Hepatocyte (in vitro differentiated cells): ENCODE data around the gene RAB5A. TPM values are rescaled to one million over a fixed set of nuclear protein-coding genes. Genes with fewer than 3 reads are reported as not detected.

Source experiments
- DNase-seq: peaks from one replicate; pipeline ENCODE4 v3.0.0-alpha.2; 2016; ENCODE audit warnings: low spot score
- H2AFZ ChIP-seq: fragments of 200-600 bp; sonication (generic); 2 replicates; pipeline ENCODE4 v1.6.0; 2016; ENCODE audit warnings: antibody characterized with exemption, mild to moderate bottlenecking
- H3K27ac ChIP-seq: fragments of 200-600 bp; sonication (generic); 2 replicates; pipeline ENCODE4 v1.5.1; 2016; ENCODE audit warnings: mild to moderate bottlenecking
- H3K27me3 ChIP-seq: fragments of 200-600 bp; sonication (generic); 2 replicates; pipeline ENCODE4 v1.6.1; 2016
- H3K36me3 ChIP-seq: fragments of 200-600 bp; sonication (generic); replicated peaks from 2 replicates; pipeline ENCODE4 v1.5.1; 2016; ENCODE audit warnings: low read depth; ENCODE audit not compliant: insufficient read depth
- H3K4me1 ChIP-seq: fragments of 200-600 bp; sonication (generic); 2 replicates; pipeline ENCODE4 v1.5.1; 2016; ENCODE audit warnings: mild to moderate bottlenecking, moderate library complexity; ENCODE audit not compliant: insufficient read depth
- H3K4me2 ChIP-seq: fragments of 200-600 bp; sonication (generic); 2 replicates; pipeline ENCODE4 v1.6.0; 2016
- H3K4me3 ChIP-seq: fragments of 200-600 bp; sonication (generic); 2 replicates; pipeline ENCODE4 v1.5.1; 2016; ENCODE audit warnings: mild to moderate bottlenecking
- H3K79me2 ChIP-seq: fragments of 200-600 bp; sonication (generic); 2 replicates; pipeline ENCODE4 v1.6.0; 2017; ENCODE audit warnings: mild to moderate bottlenecking
- H3K9me2 ChIP-seq: fragments of 200-600 bp; sonication (generic); replicated peaks from 2 replicates; pipeline ENCODE4 v1.6.0; 2017; ENCODE audit warnings: mild to moderate bottlenecking; ENCODE audit not compliant: insufficient read depth
- H3K9me3 ChIP-seq: fragments of 200-600 bp; sonication (generic); 2 replicates; pipeline ENCODE4 v1.5.1; 2016; ENCODE audit warnings: low read depth, mild to moderate bottlenecking
- H4K20me1 ChIP-seq: fragments of 200-600 bp; sonication (generic); 2 replicates; pipeline ENCODE4 v1.6.0; 2016; ENCODE audit warnings: mild to moderate bottlenecking; ENCODE audit not compliant: insufficient read depth, poor library complexity, severe bottlenecking
- EZH2 ChIP-seq: fragments of 200-600 bp; sonication (generic); IDR thresholded peaks from 2 replicates; pipeline ENCODE4 v1.6.1; 2016; ENCODE audit warnings: antibody characterized with exemption, mild to moderate bottlenecking, borderline replicate concordance
- EZH2phosphoT487 ChIP-seq: fragments of 200-600 bp; sonication (generic); IDR thresholded peaks from one replicate; pipeline ENCODE4 v1.6.1; 2018; ENCODE audit warnings: antibody characterized with exemption, mild to moderate bottlenecking, low read depth, moderate library complexity; ENCODE audit not compliant: unreplicated experiment, severe bottlenecking
- WGBS: methylation state at CpG from one replicate; pipeline ENCODE4 v1.1.6; 2016; ENCODE audit warnings: low lambda C conversion rate; ENCODE audit errors: missing lambda C conversion rate; 5-methylcytosine and 5-hydroxymethylcytosine counted together
- polyA plus RNA-seq: library from polyadenylated mRNA; unstranded; fragments of >200 nt; fragmentation: Nextera tagmentation; extraction: Ambion mirVana; gene quantifications from 2 replicates; pipeline ENCODE4 v1.2.1, GENCODE V29; 2016
- total RNA-seq: library from RNA; depleted of rRNA; stranded (reverse); fragments of >200 nt; gene quantifications from 2 replicates; pipeline ENCODE4 v1.2.3, GENCODE V29; 2014
- TF ChIP-seq, protein P1 (sequence below): fragments of 200-600 bp; sonication (generic); IDR thresholded peaks from 2 replicates; pipeline ENCODE4 v1.5.1; 2016; ENCODE audit warnings: antibody characterized with exemption, mild to moderate bottlenecking; ENCODE audit not compliant: poor library complexity

RAB5A gene
- total and polyA plus RNA-seq, 2 experiments from 2014 or later: 72.2 to 76.1 TPM

GRCh38 chr3:19945534-19945933, 1.4 kb upstream of the RAB5A start:
- Histone ChIP-seq H3K4me3 (no peak overlapping the region), H3K27me3 (no peaks in the 10 kb centered on the region), H3K4me1 (peaks cover 11% of the 10 kb centered on the region), H3K27ac (peak overlapping the region; percentile 99), H3K9me2 (no peaks in the 10 kb centered on the region), H3K36me3 (no peaks in the 10 kb centered on the region), H3K79me2 (peaks cover 32% of the 10 kb centered on the region), H2AFZ (no peak overlapping the region), H3K4me2 (peak overlapping the region; percentile 72), H3K9me3 (no peaks in the 10 kb centered on the region), H4K20me1 (peaks cover 25% of the 10 kb centered on the region)
- WGBS: 93% methylated on average over 9 of the region's 9 CpGs
- TF ChIP-seq, protein P1, sequence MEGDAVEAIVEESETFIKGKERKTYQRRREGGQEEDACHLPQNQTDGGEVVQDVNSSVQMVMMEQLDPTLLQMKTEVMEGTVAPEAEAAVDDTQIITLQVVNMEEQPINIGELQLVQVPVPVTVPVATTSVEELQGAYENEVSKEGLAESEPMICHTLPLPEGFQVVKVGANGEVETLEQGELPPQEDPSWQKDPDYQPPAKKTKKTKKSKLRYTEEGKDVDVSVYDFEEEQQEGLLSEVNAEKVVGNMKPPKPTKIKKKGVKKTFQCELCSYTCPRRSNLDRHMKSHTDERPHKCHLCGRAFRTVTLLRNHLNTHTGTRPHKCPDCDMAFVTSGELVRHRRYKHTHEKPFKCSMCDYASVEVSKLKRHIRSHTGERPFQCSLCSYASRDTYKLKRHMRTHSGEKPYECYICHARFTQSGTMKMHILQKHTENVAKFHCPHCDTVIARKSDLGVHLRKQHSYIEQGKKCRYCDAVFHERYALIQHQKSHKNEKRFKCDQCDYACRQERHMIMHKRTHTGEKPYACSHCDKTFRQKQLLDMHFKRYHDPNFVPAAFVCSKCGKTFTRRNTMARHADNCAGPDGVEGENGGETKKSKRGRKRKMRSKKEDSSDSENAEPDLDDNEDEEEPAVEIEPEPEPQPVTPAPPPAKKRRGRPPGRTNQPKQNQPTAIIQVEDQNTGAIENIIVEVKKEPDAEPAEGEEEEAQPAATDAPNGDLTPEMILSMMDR: no peak
- TF ChIP-seq EZH2: no peak
- no peak for TF ChIP-seq EZH2phosphoT487
- DNase-seq: peak; percentile 10

DNA sequence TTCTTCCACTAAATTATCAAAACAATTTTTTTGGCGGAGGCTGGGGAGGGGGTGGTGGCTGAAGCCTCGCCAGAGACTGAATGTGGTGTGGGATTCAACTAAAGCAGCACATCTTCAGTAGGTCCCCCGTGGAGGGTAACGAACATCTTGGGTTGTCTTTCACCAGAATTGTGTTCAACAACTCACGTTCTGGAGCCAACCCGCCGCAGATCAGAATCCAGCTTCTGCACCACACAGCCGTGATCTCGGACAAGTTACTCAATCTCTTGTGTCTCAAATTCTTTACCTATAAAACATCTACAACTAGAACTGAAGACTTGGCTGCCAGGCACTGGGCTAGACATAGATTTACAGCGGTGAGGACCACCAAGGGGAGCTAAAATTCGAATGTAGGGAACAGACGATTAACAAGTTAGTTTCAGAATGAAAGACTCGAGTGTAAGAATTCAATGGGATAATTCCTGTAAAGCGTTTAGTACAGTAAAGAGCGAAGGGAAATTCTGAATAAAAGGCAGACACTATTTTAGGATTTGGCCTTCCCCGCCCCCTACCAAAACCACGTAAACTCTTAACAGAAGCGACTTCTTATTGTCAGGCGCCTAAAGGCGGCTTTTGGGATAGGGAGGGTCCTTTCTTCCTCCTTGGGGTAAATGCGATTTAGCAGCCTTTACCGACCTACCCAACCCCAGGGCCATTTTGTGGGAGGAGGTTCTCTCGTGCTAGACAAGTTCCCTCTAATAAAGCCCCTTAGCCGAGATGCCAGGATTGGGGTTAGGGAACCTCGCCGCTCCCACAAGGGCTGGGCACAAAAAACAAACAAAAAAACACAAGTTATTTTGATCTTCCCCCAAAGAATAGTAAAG, 697 bp upstream of the RAB5A start:
- H3K79me2 ChIP-seq: peaks cover 38% of the 10 kb centered on the region
- H3K9me2 ChIP-seq: no peaks in the 10 kb centered on the region
- peaks cover 32% of the 10 kb centered on the region for H4K20me1 ChIP-seq
- H3K4me2 ChIP-seq: peak overlapping the region; percentile 72
- TF ChIP-seq EZH2: no peak
- TF ChIP-seq EZH2phosphoT487: no peak
- TF ChIP-seq, protein P1: no peak
- H3K36me3 ChIP-seq: no peaks in the 10 kb centered on the region
- peak overlapping the region; percentile 43 for H3K4me3 ChIP-seq
- H3K27me3 ChIP-seq: no peaks in the 10 kb centered on the region
- H2AFZ ChIP-seq: peak overlapping the region; percentile 79
- H3K9me3 ChIP-seq: no peaks in the 10 kb centered on the region
- peak overlapping the region; percentile 99 for H3K27ac ChIP-seq
- WGBS: 51% methylated on average over 26 of the region's 26 CpGs
- peaks cover 11% of the 10 kb centered on the region for H3K4me1 ChIP-seq
- DNase-seq: no peak

GRCh38 chr3:19947549-19948225, 790 bp downstream of the RAB5A start:
- Histone ChIP-seq H3K4me2 (peak overlapping the region; percentile 83), H3K9me2 (no peaks in the 10 kb centered on the region), H3K4me1 (peaks cover 11% of the 10 kb centered on the region), H3K27ac (peak overlapping the region; percentile 99), H4K20me1 (peaks cover 46% of the 10 kb centered on the region), H3K79me2 (peaks cover 53% of the 10 kb centered on the region), H3K4me3 (peak overlapping the region; percentile 73), H2AFZ (peak overlapping the region; percentile 37), H3K36me3 (no peaks in the 10 kb centered on the region), H3K9me3 (no peaks in the 10 kb centered on the region), H3K27me3 (no peaks in the 10 kb centered on the region)
- TF ChIP-seq, protein P1: no peak
- TF ChIP-seq EZH2 (no peak), EZH2phosphoT487 (no peak)
- DNase-seq: peak; percentile 69
- WGBS: 2% methylated on average over 27 of the region's 30 CpGs
